Neural cell (in vitro differentiated cells): ENCODE data around the gene PRDM1. TPM values are rescaled to one million over a fixed set of nuclear protein-coding genes. Genes with fewer than 3 reads are reported as not detected.

ENCODE experiments used
- H2AFZ ChIP-seq: fragments of 200-600, 300-800 bp; sonication (generic), shearing (Covaris generic); 2 replicates; pipeline ENCODE4 v1.6.0; 2014; ENCODE audit warnings: low read depth, mild to moderate bottlenecking, antibody characterized with exemption, low read length, moderate library complexity
- H3F3A ChIP-seq: fragments of 200-600 bp; shearing (Covaris generic); 2 replicates; pipeline ENCODE4 v1.6.1; 2016; ENCODE audit warnings: mild to moderate bottlenecking, moderate library complexity, mixed read lengths, antibody characterized with exemption, low read length; ENCODE audit not compliant: insufficient read depth, poor library complexity, severe bottlenecking
- H3K27ac ChIP-seq: fragments of 200-600, 300-800 bp; sonication (generic), shearing (Covaris generic); 2 replicates; pipeline ENCODE4 v1.5.1; 2014; ENCODE audit warnings: mild to moderate bottlenecking, low read length, moderate library complexity
- H3K27me3 ChIP-seq: fragments of 300-800, 200-600 bp; sonication (generic), shearing (Covaris generic); 2 replicates; pipeline ENCODE4 v1.6.0; 2014; ENCODE audit warnings: mild to moderate bottlenecking, low read depth, low read length, moderate library complexity; ENCODE audit not compliant: insufficient read depth
- H3K36me3 ChIP-seq: fragments of 300-800, 200-600 bp; sonication (generic), shearing (Covaris generic); 2 replicates; pipeline ENCODE4 v1.5.1; 2014; ENCODE audit warnings: mild to moderate bottlenecking, antibody characterized with exemption, low read length, moderate library complexity; ENCODE audit not compliant: insufficient read depth
- H3K4me2 ChIP-seq: fragments of 300-800, 200-600 bp; sonication (generic), shearing (Covaris generic); 2 replicates; pipeline ENCODE4 v1.6.0; 2014; ENCODE audit warnings: mild to moderate bottlenecking, low read length
- H3K4me3 ChIP-seq: fragments of 300-800, 200-600 bp; sonication (generic), shearing (Covaris generic); 2 replicates; pipeline ENCODE4 v1.5.1; 2014; ENCODE audit warnings: mild to moderate bottlenecking, low read length, moderate library complexity
- H3K79me2 ChIP-seq: fragments of 200-600 bp; shearing (Covaris generic); replicated peaks from 2 replicates; pipeline ENCODE4 v1.6.0; 2014; ENCODE audit warnings: mild to moderate bottlenecking, low read length, moderate library complexity; ENCODE audit not compliant: insufficient read depth
- H3K9ac ChIP-seq: fragments of 300-800, 200-600 bp; sonication (generic), shearing (Covaris generic); 2 replicates; pipeline ENCODE4 v1.6.1; 2016; ENCODE audit warnings: mild to moderate bottlenecking, low read length, mixed read lengths
- H3K9me2 ChIP-seq: fragments of 200-600 bp; shearing (Covaris generic); 2 replicates; pipeline ENCODE4 v1.6.1; 2016; ENCODE audit warnings: mild to moderate bottlenecking, low read length, mixed read lengths; ENCODE audit not compliant: insufficient read depth
- H3K9me3 ChIP-seq: fragments of 200-600, 300-800 bp; sonication (generic), shearing (Covaris generic); 2 replicates; pipeline ENCODE4 v1.6.1; 2016; ENCODE audit warnings: mild to moderate bottlenecking, mixed run types, low read length, moderate library complexity, mixed read lengths
- H4K20me1 ChIP-seq: fragments of 200-600 bp; shearing (Covaris generic); 2 replicates; pipeline ENCODE4 v1.6.1; 2016; ENCODE audit warnings: mild to moderate bottlenecking, mixed run types; ENCODE audit not compliant: insufficient read depth
- EP300 ChIP-seq: fragments of 450-650 bp; conservative IDR thresholded peaks from 2 replicates; pipeline ENCODE4 v1.6.1; 2014; ENCODE audit warnings: antibody characterized with exemption, mild to moderate bottlenecking, moderate library complexity; ENCODE audit not compliant: poor library complexity, severe bottlenecking
- EZH2 ChIP-seq: fragments of 200-600, 300-800 bp; shearing (Covaris generic), sonication (generic); IDR thresholded peaks from 2 replicates; pipeline ENCODE4 v1.6.1; 2014; ENCODE audit warnings: antibody characterized with exemption, low read length, borderline replicate concordance, mild to moderate bottlenecking; ENCODE audit not compliant: insufficient read depth, poor library complexity, severe bottlenecking
- MXI1 ChIP-seq: fragments of 450-650 bp; conservative IDR thresholded peaks from 2 replicates; pipeline ENCODE4 v1.6.1; 2014; ENCODE audit warnings: antibody characterized with exemption, mild to moderate bottlenecking; ENCODE audit not compliant: poor library complexity, severe bottlenecking
- POLR2AphosphoS5 ChIP-seq: IDR thresholded peaks from 2 replicates; pipeline ENCODE4 v1.6.1; 2012
- RAD21 ChIP-seq: fragments of 450-650 bp; conservative IDR thresholded peaks from 2 replicates; pipeline ENCODE4 v1.6.1; 2014; ENCODE audit warnings: antibody characterized with exemption, mild to moderate bottlenecking, moderate library complexity
- SMC3 ChIP-seq: fragments of 450-650 bp; conservative IDR thresholded peaks from 2 replicates; pipeline ENCODE4 v1.6.1; 2014; ENCODE audit warnings: antibody characterized with exemption, mild to moderate bottlenecking, moderate library complexity; ENCODE audit not compliant: poor library complexity
- TAF1 ChIP-seq: IDR thresholded peaks from 2 replicates; pipeline ENCODE4 v1.6.1; 2012; ENCODE audit warnings: low read depth
- polyA plus RNA-seq: library from polyadenylated mRNA; depleted of rRNA; stranded (reverse); fragments of >200 nt; gene quantifications from 2 replicates; pipeline ENCODE4 v1.2.3, GENCODE V29; 2014
- TF ChIP-seq, protein P1 (sequence below): fragments of 450-650 bp; IDR thresholded peaks from 2 replicates; pipeline ENCODE4 v1.5.1; 2014; ENCODE audit warnings: antibody characterized with exemption, mild to moderate bottlenecking, moderate library complexity; ENCODE audit not compliant: poor library complexity, severe bottlenecking
- TF ChIP-seq, protein P2 (sequence below): IDR thresholded peaks from 2 replicates; pipeline ENCODE4 v1.6.1; 2012; ENCODE audit warnings: borderline replicate concordance

The PRDM1 gene
- polyA plus RNA-seq, 1 donor from 2014 or later, result 0.09 TPM

DNA sequence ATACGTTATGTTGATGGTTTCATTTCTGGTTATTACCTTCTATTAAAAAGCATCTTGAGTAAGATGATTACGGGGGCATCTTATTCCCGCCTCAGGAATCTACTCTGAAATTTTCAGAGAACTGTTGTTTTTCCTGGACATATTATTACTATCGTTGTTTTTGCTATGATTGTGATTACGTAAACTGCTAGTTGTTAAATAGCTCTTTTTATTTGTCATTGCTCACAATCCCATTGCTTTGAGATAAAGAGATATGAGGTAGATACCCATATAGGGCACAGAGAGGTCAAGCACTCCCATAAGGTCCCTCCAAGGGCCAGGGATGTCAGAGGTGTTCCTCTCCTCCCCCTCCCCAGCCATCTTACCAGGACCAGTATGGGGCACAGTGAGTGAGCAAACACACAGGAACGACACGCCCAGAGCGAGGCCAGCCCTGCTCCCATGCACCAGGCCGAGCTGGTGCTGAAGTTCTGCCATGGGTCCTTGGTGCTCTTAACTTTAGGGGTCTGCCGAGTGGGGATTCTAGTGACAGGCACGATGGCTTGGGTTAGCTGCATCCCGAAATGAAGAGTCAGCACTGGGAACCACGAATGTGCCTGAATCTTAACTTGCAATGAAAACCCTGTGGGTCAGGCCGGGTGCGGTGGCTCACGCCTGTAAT lies 49.9 kb downstream of the PRDM1 start:
- no peak overlapping the region for H3K4me2 ChIP-seq
- H3K9ac ChIP-seq, result no peak overlapping the region
- TF ChIP-seq POLR2AphosphoS5 (no peak), MXI1 (no peak), TAF1 (no peak), EZH2 (no peak)
- TF ChIP-seq, protein P1, sequence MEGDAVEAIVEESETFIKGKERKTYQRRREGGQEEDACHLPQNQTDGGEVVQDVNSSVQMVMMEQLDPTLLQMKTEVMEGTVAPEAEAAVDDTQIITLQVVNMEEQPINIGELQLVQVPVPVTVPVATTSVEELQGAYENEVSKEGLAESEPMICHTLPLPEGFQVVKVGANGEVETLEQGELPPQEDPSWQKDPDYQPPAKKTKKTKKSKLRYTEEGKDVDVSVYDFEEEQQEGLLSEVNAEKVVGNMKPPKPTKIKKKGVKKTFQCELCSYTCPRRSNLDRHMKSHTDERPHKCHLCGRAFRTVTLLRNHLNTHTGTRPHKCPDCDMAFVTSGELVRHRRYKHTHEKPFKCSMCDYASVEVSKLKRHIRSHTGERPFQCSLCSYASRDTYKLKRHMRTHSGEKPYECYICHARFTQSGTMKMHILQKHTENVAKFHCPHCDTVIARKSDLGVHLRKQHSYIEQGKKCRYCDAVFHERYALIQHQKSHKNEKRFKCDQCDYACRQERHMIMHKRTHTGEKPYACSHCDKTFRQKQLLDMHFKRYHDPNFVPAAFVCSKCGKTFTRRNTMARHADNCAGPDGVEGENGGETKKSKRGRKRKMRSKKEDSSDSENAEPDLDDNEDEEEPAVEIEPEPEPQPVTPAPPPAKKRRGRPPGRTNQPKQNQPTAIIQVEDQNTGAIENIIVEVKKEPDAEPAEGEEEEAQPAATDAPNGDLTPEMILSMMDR, result no peak

DNA sequence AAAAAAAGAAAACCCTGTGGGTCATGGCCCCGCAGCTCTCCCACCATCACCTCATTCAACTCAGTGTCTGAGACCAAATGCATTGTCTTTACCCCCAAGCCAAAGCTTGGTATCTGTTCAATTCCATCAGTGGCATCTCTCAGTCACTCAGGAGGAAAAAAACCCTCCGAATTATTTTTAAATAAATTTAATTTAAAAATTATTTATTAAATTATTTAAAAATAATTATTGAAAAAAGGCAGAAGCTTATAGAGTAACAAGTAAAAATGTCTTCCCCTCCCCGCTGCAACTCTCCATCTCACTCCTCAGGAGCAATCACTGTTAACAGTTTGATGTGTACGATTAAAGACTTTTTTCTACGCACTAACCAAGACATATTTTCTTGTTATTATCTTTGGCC lies 50.7 kb downstream of the PRDM1 start:
- Histone ChIP-seq H3K27me3 (no peaks in the 10 kb centered on the region), H3K9me3 (no peaks in the 10 kb centered on the region), H2AFZ (no peak overlapping the region), H3K9me2 (no peaks in the 10 kb centered on the region), H3K36me3 (no peaks in the 10 kb centered on the region), H3K4me2 (no peak overlapping the region), H3F3A (no peaks in the 10 kb centered on the region), H3K27ac (no peak overlapping the region), H4K20me1 (no peaks in the 10 kb centered on the region), H3K9ac (no peak overlapping the region), H3K4me3 (no peak overlapping the region), H3K79me2 (no peaks in the 10 kb centered on the region)
- TF ChIP-seq EP300 (no peak), SMC3 (no peak), POLR2AphosphoS5 (no peak), TAF1 (no peak), RAD21 (no peak), EZH2 (no peak), MXI1 (no peak)
- TF ChIP-seq, protein P2, sequence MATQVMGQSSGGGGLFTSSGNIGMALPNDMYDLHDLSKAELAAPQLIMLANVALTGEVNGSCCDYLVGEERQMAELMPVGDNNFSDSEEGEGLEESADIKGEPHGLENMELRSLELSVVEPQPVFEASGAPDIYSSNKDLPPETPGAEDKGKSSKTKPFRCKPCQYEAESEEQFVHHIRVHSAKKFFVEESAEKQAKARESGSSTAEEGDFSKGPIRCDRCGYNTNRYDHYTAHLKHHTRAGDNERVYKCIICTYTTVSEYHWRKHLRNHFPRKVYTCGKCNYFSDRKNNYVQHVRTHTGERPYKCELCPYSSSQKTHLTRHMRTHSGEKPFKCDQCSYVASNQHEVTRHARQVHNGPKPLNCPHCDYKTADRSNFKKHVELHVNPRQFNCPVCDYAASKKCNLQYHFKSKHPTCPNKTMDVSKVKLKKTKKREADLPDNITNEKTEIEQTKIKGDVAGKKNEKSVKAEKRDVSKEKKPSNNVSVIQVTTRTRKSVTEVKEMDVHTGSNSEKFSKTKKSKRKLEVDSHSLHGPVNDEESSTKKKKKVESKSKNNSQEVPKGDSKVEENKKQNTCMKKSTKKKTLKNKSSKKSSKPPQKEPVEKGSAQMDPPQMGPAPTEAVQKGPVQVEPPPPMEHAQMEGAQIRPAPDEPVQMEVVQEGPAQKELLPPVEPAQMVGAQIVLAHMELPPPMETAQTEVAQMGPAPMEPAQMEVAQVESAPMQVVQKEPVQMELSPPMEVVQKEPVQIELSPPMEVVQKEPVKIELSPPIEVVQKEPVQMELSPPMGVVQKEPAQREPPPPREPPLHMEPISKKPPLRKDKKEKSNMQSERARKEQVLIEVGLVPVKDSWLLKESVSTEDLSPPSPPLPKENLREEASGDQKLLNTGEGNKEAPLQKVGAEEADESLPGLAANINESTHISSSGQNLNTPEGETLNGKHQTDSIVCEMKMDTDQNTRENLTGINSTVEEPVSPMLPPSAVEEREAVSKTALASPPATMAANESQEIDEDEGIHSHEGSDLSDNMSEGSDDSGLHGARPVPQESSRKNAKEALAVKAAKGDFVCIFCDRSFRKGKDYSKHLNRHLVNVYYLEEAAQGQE, result no peak
- TF ChIP-seq, protein P1, result no peak

More for the DNA sequence above, 49.9 kb downstream of the PRDM1 start:
- H3K27me3 ChIP-seq, result no peaks in the 10 kb centered on the region
- H3K9me2 ChIP-seq, result no peaks in the 10 kb centered on the region
- H3K79me2 ChIP-seq, result no peaks in the 10 kb centered on the region
- H3K36me3 ChIP-seq, result no peaks in the 10 kb centered on the region
- H3K27ac ChIP-seq, result no peak overlapping the region
- no peaks in the 10 kb centered on the region for H3K9me3 ChIP-seq
- no peak overlapping the region for H2AFZ ChIP-seq
- H3K4me3 ChIP-seq, result no peak overlapping the region
- no peaks in the 10 kb centered on the region for H4K20me1 ChIP-seq
- H3F3A ChIP-seq, result no peaks in the 10 kb centered on the region
